Stomach (tissue), 19 donors: Measurements from ENCODE around the gene WBP4. TPM values are rescaled to one million over a fixed set of nuclear protein-coding genes. Genes with fewer than 3 reads are reported as not detected.

Experiments used
- DNase-seq, 2 donors: peaks; one replicate each; pipeline versions ENCODE4 v3.0.0 to v3.0.0-alpha.2; 2013 to 2019
- H3K27ac ChIP-seq, 5 donors: fragments of 200-600 bp in 4 of 5; sonication (generic) in 4 of 5; one replicate each; pipeline ENCODE4 v1.5.1; 2013 to 2019; ENCODE audit warnings: mild to moderate bottlenecking in 1 of 5, moderate library complexity in 1 of 5
- H3K27me3 ChIP-seq, 3 donors: fragments of 200-600 bp; sonication (generic); one replicate each; pipeline ENCODE4 v1.5.1; 2017 to 2019; ENCODE audit warnings: mixed run types in 1 of 3
- H3K36me3 ChIP-seq, 4 donors: fragments of 200-600 bp; sonication (generic); 1 replicate in 3 of 4; 2 replicates in 1 of 4; pipeline ENCODE4 v1.5.1; 2016 to 2019
- H3K4me1 ChIP-seq, 4 donors: fragments of 200-600 bp; sonication (generic); one replicate each; pipeline ENCODE4 v1.5.1; 2016 to 2019
- H3K4me3 ChIP-seq, 4 donors: fragments of 200-600 bp; sonication (generic) in 3 of 4; one replicate each; pipeline ENCODE4 v1.5.1; 2016 to 2019; ENCODE audit warnings: mild to moderate bottlenecking in 1 of 4
- H3K9me3 ChIP-seq, 4 donors: fragments of 200-600 bp; sonication (generic); one replicate each; pipeline ENCODE4 v1.5.1; 2016 to 2019
- EP300 ChIP-seq: sonication (generic); formaldehyde crosslinking; IDR thresholded peaks from one replicate; pipeline ENCODE4 v1.6.1; 2017; ENCODE audit warnings: antibody characterized with exemption
- POLR2A ChIP-seq, 4 donors: fragments of 450-650 bp; IDR thresholded peaks; one replicate each; pipeline ENCODE4 v1.6.1; 2016; ENCODE audit warnings: antibody characterized with exemption in 4 of 4, control low read depth in 2 of 4, mild to moderate bottlenecking in 1 of 4, moderate library complexity in 1 of 4
- POLR2AphosphoS5 ChIP-seq, 3 donors: sonication (generic); formaldehyde crosslinking; IDR thresholded peaks; one replicate each; pipeline ENCODE4 v1.6.1; 2016; ENCODE audit warnings: antibody characterized with exemption in 3 of 3
- WGBS, 5 donors: extraction: QIAGEN DNeasy Blood & Tissue Kit in 3 of 5; methylation state at CpG; one replicate each; pipeline versions ENCODE4 v1.1.5 to v1.1.7; 2013 to 2018; 5-methylcytosine and 5-hydroxymethylcytosine counted together
- intact Hi-C: fragments of 100-400 bp; cut with DNase I; formaldehyde crosslinking; loops from one replicate; pipeline ENCODE4 v1.15.1; 2023; ENCODE audit warnings: low total_unique reads
- long read RNA-seq, 10 donors: transcript quantifications; one replicate each; lab custom pipeline, GENCODE V29; 2026
- polyA plus RNA-seq, 3 donors: library from polyadenylated mRNA; stranded (reverse); fragments of 200-250 nt; gene quantifications; one replicate each; pipeline ENCODE4 v1.2.3, GENCODE V29; 2013
- total RNA-seq, 5 donors: library from RNA; depleted of rRNA; stranded (reverse); fragments of >200 nt; gene quantifications; one replicate each; pipeline versions ENCODE4 v1.1.0 to v1.2.3, GENCODE V29; 2014 to 2016
- TF ChIP-seq, protein P1 (sequence below), 7 experiments: fragments of 450-650 bp in 4 of 7; fragments of 200-600 bp in 3 of 7; sonication (generic) in 3 of 7; IDR thresholded peaks; one replicate each; pipeline ENCODE4 v1.5.1; 2016 to 2019; ENCODE audit warnings: antibody characterized with exemption in 7 of 7, control low read depth in 2 of 7, mild to moderate bottlenecking in 1 of 7
- donor health status: healthy with polysubstance abuse.
- donor health status: Bipolar disorder and iron deficiency.
- donor health status: healthy.

The WBP4 gene, protein sequence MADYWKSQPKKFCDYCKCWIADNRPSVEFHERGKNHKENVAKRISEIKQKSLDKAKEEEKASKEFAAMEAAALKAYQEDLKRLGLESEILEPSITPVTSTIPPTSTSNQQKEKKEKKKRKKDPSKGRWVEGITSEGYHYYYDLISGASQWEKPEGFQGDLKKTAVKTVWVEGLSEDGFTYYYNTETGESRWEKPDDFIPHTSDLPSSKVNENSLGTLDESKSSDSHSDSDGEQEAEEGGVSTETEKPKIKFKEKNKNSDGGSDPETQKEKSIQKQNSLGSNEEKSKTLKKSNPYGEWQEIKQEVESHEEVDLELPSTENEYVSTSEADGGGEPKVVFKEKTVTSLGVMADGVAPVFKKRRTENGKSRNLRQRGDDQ
- total RNA-seq (10 to 100 TPM in 2 of 5 donors, 1 to 10 TPM in 2, under 1 TPM in 1; 0.58 to 18.9 (median 8.5) TPM), polyA plus RNA-seq (10 to 100 TPM in 1 of 3 donors, 1 to 10 TPM in 2; 8.7 to 15.7 (median 9.9) TPM)
- long read RNA-seq, donor 1, partial matches to known transcripts = 0 of 2 reads
- long read RNA-seq, donor 1, other reads (novel, unspliced or antisense) = 0 of 2 reads
- long read RNA-seq, donor 2, partial matches to known transcripts = 0 of 3 reads
- long read RNA-seq, donor 2, other reads (novel, unspliced or antisense) = 0 of 3 reads
- long read RNA-seq, donor 3, partial matches to known transcripts = 8 of 10 reads
- long read RNA-seq, donor 3, other reads (novel, unspliced or antisense) = 0 of 10 reads
- long read RNA-seq, donor 4 = 0 reads
- long read RNA-seq, donor 5, partial matches to known transcripts = 9 of 11 reads
- long read RNA-seq, donor 5, other reads (novel, unspliced or antisense) = 0 of 11 reads
- long read RNA-seq, donor 6, transcript WBP4-201 (10 exons, 2,623 nt) = major isoform, 7 of 23 reads
- long read RNA-seq, donor 6, partial matches to known transcripts = 16 of 23 reads
- long read RNA-seq, donor 6, other reads (novel, unspliced or antisense) = 0 of 23 reads
- long read RNA-seq, donor 7 = 0 reads
- long read RNA-seq, donor 8, partial matches to known transcripts = 0 of 1 reads
- long read RNA-seq, donor 8, other reads (novel, unspliced or antisense) = 0 of 1 reads
- long read RNA-seq, donor 9, partial matches to known transcripts = 0 of 1 reads
- long read RNA-seq, donor 9, other reads (novel, unspliced or antisense) = 0 of 1 reads
- long read RNA-seq, donor 10 = 0 reads

DNA sequence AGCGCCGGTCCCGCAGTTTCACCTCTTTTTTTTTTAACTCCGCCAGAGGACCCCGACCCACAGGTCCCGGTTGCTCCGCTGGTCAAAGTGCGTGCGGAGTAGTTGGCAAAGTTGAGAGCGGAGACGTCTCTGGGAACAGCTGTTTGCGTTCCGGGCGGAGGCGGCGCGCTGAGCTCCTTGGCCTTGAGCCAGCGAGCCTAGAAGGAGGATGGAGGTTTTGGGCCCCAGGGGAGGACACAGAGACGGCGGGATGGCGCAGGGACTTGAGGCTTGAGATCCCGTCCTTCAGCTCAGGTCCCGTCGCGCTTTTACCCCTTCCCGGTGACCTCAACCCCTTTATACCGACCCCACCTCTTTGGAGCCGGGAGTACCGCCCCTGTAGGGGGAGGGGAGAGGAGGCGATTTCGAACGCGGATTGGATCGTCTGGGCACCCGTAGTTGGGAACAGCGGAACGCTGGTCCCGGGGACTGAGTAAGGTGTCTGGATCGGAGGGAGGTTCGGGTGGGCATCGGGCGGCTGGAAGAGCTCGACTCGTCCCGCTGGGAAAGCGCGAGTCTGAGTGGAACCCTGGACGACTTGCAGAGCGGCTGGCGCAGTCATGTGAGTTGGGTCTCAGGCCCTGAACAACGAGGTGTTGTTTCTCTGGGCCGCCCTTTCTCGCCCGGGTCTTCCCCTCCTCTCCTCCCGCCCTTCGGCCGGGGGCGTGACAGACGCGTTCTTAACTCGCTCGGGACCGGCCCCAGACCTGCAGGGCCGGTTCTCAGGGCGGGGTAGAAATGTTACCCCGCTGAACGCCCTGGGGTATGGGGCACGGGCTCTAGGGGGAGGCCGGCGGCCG lies at the start of gene WBP4:
Gene WBP4, plus strand, starts transcription at position 435 of the 839 bp plus-strand sequence. Its CDS starts 165 bp downstream, at position 600.
- Histone ChIP-seq H3K4me1 (peaks cover 37 to 76% (median 61%) of the 10 kb centered on the region in 4 donors), H3K27ac (peak within 1 kb of the TSS; percentile 94 to 99 (median 98)), H3K9me3 (no peaks in the 10 kb centered on the region), H3K27me3 (no peaks in the 10 kb centered on the region), H3K4me3 (peak within 1 kb of the TSS; percentile 60 to 76 (median 70)), H3K36me3 (peaks cover under 1 to 12% (median 10%) of the 10 kb centered on the region in 4 donors)
- 0 to 1% (median 0%) methylated on average over 49 to 71 of the region's 71 CpGs for WGBS, 5 donors
- intact Hi-C loops = no loop called here
- DNase-seq = peak; percentile 93 to 98
- peak in 1 of 4 donors; percentile 64 for TF ChIP-seq POLR2A (IDR thresholded peaks at IDR 0.05)
- TF ChIP-seq, protein P1, sequence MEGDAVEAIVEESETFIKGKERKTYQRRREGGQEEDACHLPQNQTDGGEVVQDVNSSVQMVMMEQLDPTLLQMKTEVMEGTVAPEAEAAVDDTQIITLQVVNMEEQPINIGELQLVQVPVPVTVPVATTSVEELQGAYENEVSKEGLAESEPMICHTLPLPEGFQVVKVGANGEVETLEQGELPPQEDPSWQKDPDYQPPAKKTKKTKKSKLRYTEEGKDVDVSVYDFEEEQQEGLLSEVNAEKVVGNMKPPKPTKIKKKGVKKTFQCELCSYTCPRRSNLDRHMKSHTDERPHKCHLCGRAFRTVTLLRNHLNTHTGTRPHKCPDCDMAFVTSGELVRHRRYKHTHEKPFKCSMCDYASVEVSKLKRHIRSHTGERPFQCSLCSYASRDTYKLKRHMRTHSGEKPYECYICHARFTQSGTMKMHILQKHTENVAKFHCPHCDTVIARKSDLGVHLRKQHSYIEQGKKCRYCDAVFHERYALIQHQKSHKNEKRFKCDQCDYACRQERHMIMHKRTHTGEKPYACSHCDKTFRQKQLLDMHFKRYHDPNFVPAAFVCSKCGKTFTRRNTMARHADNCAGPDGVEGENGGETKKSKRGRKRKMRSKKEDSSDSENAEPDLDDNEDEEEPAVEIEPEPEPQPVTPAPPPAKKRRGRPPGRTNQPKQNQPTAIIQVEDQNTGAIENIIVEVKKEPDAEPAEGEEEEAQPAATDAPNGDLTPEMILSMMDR (IDR thresholded peaks at IDR 0.05) = peak in 1 of 7 experiments; percentile 12
- peak; percentile 42 for TF ChIP-seq EP300
- TF ChIP-seq POLR2AphosphoS5 (IDR thresholded peaks at IDR 0.05) = peak; percentile 76 to 94 (median 87)

DNA sequence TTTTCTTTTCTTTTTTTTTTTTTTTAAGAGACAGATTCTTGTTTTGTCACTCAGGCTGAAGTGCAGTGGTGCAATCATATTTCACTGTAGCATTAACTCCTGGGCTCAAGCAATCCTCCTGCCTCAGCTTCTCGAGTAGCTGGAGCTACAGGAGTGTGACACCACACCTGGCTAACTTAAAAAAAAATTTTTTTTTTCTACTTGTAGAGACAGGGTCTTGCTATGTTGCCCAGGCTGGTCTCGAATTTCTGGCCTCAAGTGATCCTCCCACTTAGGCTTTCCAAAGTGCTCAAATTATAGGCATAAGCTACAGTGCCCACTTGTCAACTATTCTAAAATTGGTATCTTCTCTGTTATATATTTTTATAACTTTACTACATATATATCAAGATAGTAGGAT lies 48.8 kb upstream of the WBP4 start:
- Histone ChIP-seq H3K4me3 (no peak overlapping the region), H3K36me3 (peaks cover 0 to 4% (median 0%) of the 10 kb centered on the region in 4 donors), H3K9me3 (no peaks in the 10 kb centered on the region), H3K4me1 (peaks cover 14 to 75% (median 43%) of the 10 kb centered on the region in 4 donors), H3K27me3 (no peaks in the 10 kb centered on the region), H3K27ac (peak overlapping the region in 1 of 5 donors; percentile 12)
- intact Hi-C loops = no loop called here
- WGBS, 5 donors = 68 to 93% (median 88%) methylated on average over 2 of the region's 2 CpGs
- TF ChIP-seq, protein P1 (IDR thresholded peaks at IDR 0.05) = no peak
- TF ChIP-seq POLR2A (IDR thresholded peaks at IDR 0.05) = no peak
- no peak for TF ChIP-seq EP300
- no peak for TF ChIP-seq POLR2AphosphoS5 (IDR thresholded peaks at IDR 0.05)
- DNase-seq = no peak

DNA sequence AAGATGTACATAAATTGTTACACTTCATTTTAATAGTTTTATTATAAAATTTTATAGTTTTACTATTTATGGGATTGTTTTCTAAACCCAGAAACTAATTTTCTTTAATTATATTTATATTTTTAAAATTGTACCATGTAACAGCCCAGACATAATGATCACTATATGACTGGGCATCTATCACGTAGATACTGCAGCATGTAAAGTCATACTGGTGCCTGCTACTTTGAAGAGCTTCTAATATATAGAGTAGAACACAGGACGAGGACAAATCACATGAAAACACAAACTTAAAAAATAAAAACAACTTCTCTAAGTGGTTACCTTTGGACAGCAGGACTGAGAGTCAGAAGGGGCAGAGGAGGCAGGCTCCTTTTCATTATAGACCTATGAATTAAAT lies 47.5 kb upstream of the WBP4 start:
- no peak overlapping the region for H3K4me3 ChIP-seq
- H3K9me3 ChIP-seq = no peaks in the 10 kb centered on the region
- no peak for DNase-seq
- H3K36me3 ChIP-seq = peaks cover 0 to 4% (median 0%) of the 10 kb centered on the region in 4 donors
- TF ChIP-seq POLR2AphosphoS5 (IDR thresholded peaks at IDR 0.05) (no peak), EP300 (no peak), POLR2A (IDR thresholded peaks at IDR 0.05) (no peak)
- TF ChIP-seq, protein P1 (IDR thresholded peaks at IDR 0.05) = no peak
- no peak overlapping the region for H3K27ac ChIP-seq
- intact Hi-C loops = no loop called here
- H3K27me3 ChIP-seq = no peaks in the 10 kb centered on the region
- 72 to 85% (median 80%) methylated on average over 2 of the region's 2 CpGs for WGBS, 5 donors
- peaks cover 8 to 75% (median 39%) of the 10 kb centered on the region in 4 donors for H3K4me1 ChIP-seq
